Keratinocyte (primary cell): ENCODE measurements around the gene ALLC.

Source experiments
- CTCF ChIP-seq, 3 experiments: IDR thresholded peaks in 1 of 3; conservative IDR thresholded peaks in 1 of 3; optimal IDR thresholded peaks in 1 of 3; 2 replicates in 2 of 3; 3 replicates in 1 of 3; pipeline versions ENCODE3 to v1.5.1; 2011; ENCODE audit warnings: low read length in 3 of 3, mild to moderate bottlenecking in 3 of 3, moderate library complexity in 2 of 3, control low read depth in 1 of 3, inconsistent platforms in 1 of 3; ENCODE audit not compliant: insufficient read depth in 2 of 3; ENCODE audit errors: extremely low read depth in 1 of 3
- EZH2 ChIP-seq: IDR thresholded peaks from one replicate; pipeline ENCODE4 v1.6.1; 2012; ENCODE audit warnings: inconsistent platforms, mild to moderate bottlenecking, low read length, moderate library complexity

- TF ChIP-seq EZH2 (no peak), CTCF (optimal IDR thresholded peaks at IDR 0.05 in 1 of 3, IDR thresholded peaks at IDR 0.05 in 1 of 3, conservative IDR thresholded peaks at IDR 0.05 in 1 of 3; ENCODE audit: extremely low read depth in 1 of 3, insufficient read depth in 2 of 3, low read length in 3 of 3) (no peak)
Observed at GRCh38 chr2:3647246-3647645, 10.8 kb upstream of the ALLC start.
